Transverse colon (tissue), 4 donors: ENCODE measurements around the gene ZNF213. TPM values are rescaled to one million over a fixed set of nuclear protein-coding genes. Genes with fewer than 3 reads are reported as not detected.
A peak's percentile ranks its signal among the peaks of the same experiment; 100 is the strongest.

Experiments used
- DNase-seq: peaks from one replicate; pipeline ENCODE4 v3.0.0-alpha.2; 2019
- H3K27ac ChIP-seq, 4 donors: fragments of 200-600 bp; sonication (generic); 2 replicates each; pipeline ENCODE4 v1.5.1; 2016 to 2018; ENCODE audit warnings: inconsistent platforms in 4 of 4
- H3K27me3 ChIP-seq: fragments of 200-600 bp; sonication (generic); 2 replicates; pipeline ENCODE4 v1.5.1; 2017; ENCODE audit warnings: inconsistent platforms
- H3K36me3 ChIP-seq, 4 donors: fragments of 200-600 bp; sonication (generic); 2 replicates each; pipeline ENCODE4 v1.5.1; 2017 to 2019; ENCODE audit warnings: inconsistent platforms in 4 of 4
- H3K4me1 ChIP-seq, 4 donors: fragments of 200-600 bp; sonication (generic); 2 replicates each; pipeline ENCODE4 v1.5.1; 2017 to 2020; ENCODE audit warnings: inconsistent platforms in 4 of 4
- H3K4me3 ChIP-seq, 4 donors: fragments of 200-600 bp; sonication (generic); 1 replicate in 1 of 4; 2 replicates in 3 of 4; pipeline versions ENCODE4 v1.5.1 to v1.6.1; 2017 to 2019; ENCODE audit warnings: inconsistent platforms in 4 of 4
- H3K9me3 ChIP-seq, 2 donors: fragments of 200-600 bp; sonication (generic); 2 replicates each; pipeline ENCODE4 v1.5.1; 2017 to 2019; ENCODE audit warnings: inconsistent platforms in 2 of 2
- EP300 ChIP-seq: sonication (generic); formaldehyde crosslinking; IDR thresholded peaks from one replicate; pipeline ENCODE4 v1.6.1; 2017; ENCODE audit warnings: antibody characterized with exemption, low read depth
- POLR2A ChIP-seq: fragments of 450-650 bp; IDR thresholded peaks from one replicate; pipeline ENCODE4 v1.6.1; 2016; ENCODE audit warnings: antibody characterized with exemption, mild to moderate bottlenecking, moderate library complexity
- POLR2AphosphoS5 ChIP-seq, 3 donors: sonication (generic); formaldehyde crosslinking; IDR thresholded peaks; one replicate each; pipeline ENCODE4 v1.6.1; 2016; ENCODE audit warnings: antibody characterized with exemption in 3 of 3
- WGBS, 2 donors: methylation state at CpG; one replicate each; pipeline ENCODE4 v1.1.5; 2018; ENCODE audit warnings: low coverage in 1 of 2; 5-methylcytosine and 5-hydroxymethylcytosine counted together
- in situ Hi-C, 4 donors: fragments of 200-750 bp; cut with MboI; loops; one replicate each; pipeline versions ENCODE4 v1.15.0 to v1.15.1; 2017; ENCODE audit warnings: low sequenced_read_pairs in 3 of 4, low pct_ligation_motif_present in 1 of 4, low pct_unique_long_range_greater_than_20kb in 1 of 4
- intact Hi-C: fragments of 100-400 bp; cut with DNase I; formaldehyde crosslinking; loops from one replicate; pipeline ENCODE4 v1.15.1; 2023; ENCODE audit warnings: low total_unique reads
- total RNA-seq, 4 donors: library from RNA; depleted of rRNA; stranded (reverse); fragments of >200 nt; gene quantifications; one replicate each; pipeline ENCODE4 v1.1.0, GENCODE V29; 2016
- TF ChIP-seq, protein P1 (sequence below), 5 experiments: fragments of 200-600 bp in 3 of 5; fragments of 450-650 bp in 2 of 5; sonication (generic) in 3 of 5; IDR thresholded peaks; 1 replicate in 2 of 5; 2 replicates in 3 of 5; pipeline ENCODE4 v1.5.1; 2016 to 2017; ENCODE audit warnings: antibody characterized with exemption in 5 of 5, inconsistent platforms in 3 of 5, mild to moderate bottlenecking in 2 of 5, moderate library complexity in 1 of 5

Gene ZNF213
- total RNA-seq, 4 donors from 2014 or later, result 12.1 to 64.3 (median 16.1) TPM

- H3K36me3 ChIP-seq, result no peaks in the 10 kb centered on the region
- peaks cover 4% of the 10 kb centered on the region for H3K27me3 ChIP-seq
- TF ChIP-seq POLR2A (no peak), EP300 (no peak), POLR2AphosphoS5 (IDR thresholded peaks at IDR 0.05) (no peak)
- TF ChIP-seq, protein P1, sequence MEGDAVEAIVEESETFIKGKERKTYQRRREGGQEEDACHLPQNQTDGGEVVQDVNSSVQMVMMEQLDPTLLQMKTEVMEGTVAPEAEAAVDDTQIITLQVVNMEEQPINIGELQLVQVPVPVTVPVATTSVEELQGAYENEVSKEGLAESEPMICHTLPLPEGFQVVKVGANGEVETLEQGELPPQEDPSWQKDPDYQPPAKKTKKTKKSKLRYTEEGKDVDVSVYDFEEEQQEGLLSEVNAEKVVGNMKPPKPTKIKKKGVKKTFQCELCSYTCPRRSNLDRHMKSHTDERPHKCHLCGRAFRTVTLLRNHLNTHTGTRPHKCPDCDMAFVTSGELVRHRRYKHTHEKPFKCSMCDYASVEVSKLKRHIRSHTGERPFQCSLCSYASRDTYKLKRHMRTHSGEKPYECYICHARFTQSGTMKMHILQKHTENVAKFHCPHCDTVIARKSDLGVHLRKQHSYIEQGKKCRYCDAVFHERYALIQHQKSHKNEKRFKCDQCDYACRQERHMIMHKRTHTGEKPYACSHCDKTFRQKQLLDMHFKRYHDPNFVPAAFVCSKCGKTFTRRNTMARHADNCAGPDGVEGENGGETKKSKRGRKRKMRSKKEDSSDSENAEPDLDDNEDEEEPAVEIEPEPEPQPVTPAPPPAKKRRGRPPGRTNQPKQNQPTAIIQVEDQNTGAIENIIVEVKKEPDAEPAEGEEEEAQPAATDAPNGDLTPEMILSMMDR (IDR thresholded peaks at IDR 0.05), result no peak
- no peaks in the 10 kb centered on the region for H3K9me3 ChIP-seq
- H3K4me1 ChIP-seq, result peaks cover 0 to 21% (median 15%) of the 10 kb centered on the region in 4 donors
- peak overlapping the region; percentile 88 to 93 (median 90) for H3K27ac ChIP-seq
- in situ Hi-C loops (no loop called here), intact Hi-C loops (no loop called here)
- DNase-seq, result no peak
- 2% methylated on average over 9 of the region's 27 CpGs; no CpG with 5 or more reads in 1 of the 2 donors for WGBS, 2 donors
- H3K4me3 ChIP-seq, result peak overlapping the region; percentile 50 to 94 (median 89)
These were observed 23.2 kb downstream of the ZNF213 start for GRCh38 chr16:3158026-3158509.

DNA sequence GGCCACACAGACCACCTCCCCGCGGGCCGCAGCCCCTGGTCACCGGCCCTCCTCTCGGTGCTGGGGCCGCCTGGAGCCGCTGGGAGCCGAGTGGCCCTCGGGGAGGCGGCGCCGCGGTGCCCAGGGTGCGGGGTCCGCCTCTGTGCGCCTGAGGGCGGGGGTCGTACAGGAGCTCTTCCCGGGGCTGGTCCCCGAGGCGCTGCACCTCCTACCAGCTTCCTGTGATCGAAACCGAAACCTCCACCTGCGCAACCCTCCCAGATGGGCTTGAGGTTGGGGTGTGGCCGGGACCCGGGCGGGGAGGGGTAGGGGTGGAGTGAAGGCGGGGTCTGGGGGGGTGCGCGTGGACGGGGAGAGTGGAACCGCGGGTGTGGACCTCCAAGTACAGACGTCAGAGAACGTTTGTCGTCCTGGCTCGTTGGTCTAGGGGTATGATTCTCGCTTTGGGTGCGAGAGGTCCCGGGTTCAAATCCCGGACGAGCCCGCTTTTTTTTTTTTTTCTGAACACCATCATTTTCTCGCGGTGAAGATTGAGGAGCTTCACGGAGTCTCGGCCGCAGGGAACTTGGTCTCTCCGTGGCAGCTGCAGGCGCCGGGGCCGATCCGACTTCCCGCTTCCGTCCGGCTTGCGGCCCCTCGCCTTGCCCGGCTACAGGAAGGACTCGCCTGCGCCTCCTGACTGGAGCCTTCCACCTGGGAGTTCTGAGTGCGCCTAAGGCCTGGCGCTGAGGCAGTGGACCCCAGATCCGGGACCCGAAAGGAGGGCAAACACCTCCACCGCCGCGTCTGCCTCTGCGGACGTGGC lies 23.9 kb downstream of the ZNF213 start:
- intact Hi-C loops, result no loop called here

DNA sequence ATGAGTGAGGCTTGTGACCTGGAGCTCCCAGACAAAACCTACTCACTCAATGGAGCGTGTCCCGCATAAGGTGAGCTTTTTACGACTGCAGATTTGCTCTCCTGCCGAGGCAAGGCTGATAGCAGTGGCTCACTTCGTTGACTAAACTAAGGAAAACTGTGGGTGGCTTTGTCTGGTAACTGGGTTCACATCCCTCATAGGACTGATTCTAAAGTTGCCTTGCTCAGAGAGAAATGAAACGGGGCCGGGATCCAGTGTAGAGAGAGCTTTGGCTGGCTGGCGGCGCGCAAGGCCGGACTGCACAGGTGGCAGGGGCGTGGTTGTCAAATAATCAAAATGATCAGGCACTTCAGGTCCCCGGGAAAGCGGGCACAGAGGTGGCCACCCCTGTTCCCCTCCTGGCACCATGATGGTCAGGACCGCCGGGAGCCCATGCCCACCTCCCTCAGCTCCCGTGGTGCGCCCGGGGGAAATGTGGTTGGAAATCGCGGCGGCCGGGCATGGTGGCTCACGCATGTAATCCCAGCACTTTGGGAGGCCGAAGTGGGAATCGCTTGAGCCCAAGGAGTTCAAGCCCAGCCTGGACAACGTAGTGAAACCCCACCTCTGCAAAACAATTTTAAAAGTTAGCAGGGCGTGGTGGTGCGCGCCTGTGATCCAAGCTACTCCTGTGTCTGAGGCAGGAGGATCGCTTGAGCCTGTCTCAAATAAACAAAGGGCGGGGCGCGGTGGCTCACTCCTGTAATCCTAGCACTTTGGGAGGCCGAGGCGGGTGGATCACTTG lies 26.6 kb downstream of the ZNF213 start:
- peak; percentile 48 for DNase-seq
- Histone ChIP-seq H3K9me3 (no peaks in the 10 kb centered on the region), H3K27ac (peak overlapping the region; percentile 35 to 77 (median 39)), H3K36me3 (no peaks in the 10 kb centered on the region), H3K4me1 (peaks cover 0 to 26% (median 18%) of the 10 kb centered on the region in 4 donors), H3K4me3 (peak overlapping the region in 2 of 4 donors; percentile 3 to 14), H3K27me3 (peaks cover 12% of the 10 kb centered on the region)
- WGBS, 2 donors, result 56% methylated on average over 36 of the region's 36 CpGs; no CpG with 5 or more reads in 1 of the 2 donors
- in situ Hi-C loops (no loop called here), intact Hi-C loops (loop anchor here (10.0 kb wide), 1 partner anchor 107 kb away; no protein-coding TSS in a partner anchor)
- TF ChIP-seq, protein P1 (IDR thresholded peaks at IDR 0.05), result no peak
- TF ChIP-seq POLR2AphosphoS5 (IDR thresholded peaks at IDR 0.05), result no peak
- no peak for TF ChIP-seq POLR2A
- TF ChIP-seq EP300, result no peak

More for the DNA sequence above, 23.9 kb downstream of the ZNF213 start:
- WGBS, 2 donors, result 7 to 20% methylated on average over 1 to 43 of the region's 70 CpGs
- Histone ChIP-seq H3K27ac (peak overlapping the region; percentile 88 to 93 (median 90)), H3K27me3 (peaks cover 11% of the 10 kb centered on the region), H3K36me3 (no peaks in the 10 kb centered on the region), H3K4me1 (peaks cover 0 to 21% (median 15%) of the 10 kb centered on the region in 4 donors), H3K4me3 (peak overlapping the region; percentile 50 to 94 (median 89)), H3K9me3 (no peaks in the 10 kb centered on the region)
- DNase-seq, result peak; percentile 95
- in situ Hi-C loops, result no loop called here
- TF ChIP-seq POLR2AphosphoS5 (IDR thresholded peaks at IDR 0.05), result peak; percentile 57 to 82 (median 68)
- TF ChIP-seq POLR2A, result peak; percentile 55
- TF ChIP-seq, protein P1 (IDR thresholded peaks at IDR 0.05), result no peak
